H9 (cell line): ENCODE results near the gene MED15. TPM values are rescaled to one million over a fixed set of nuclear protein-coding genes. Genes with fewer than 3 reads are reported as not detected.

ENCODE experiments used
- DNase-seq: peaks from one replicate; pipeline ENCODE4 v3.0.0-alpha.2; 2017
- H2AFZ ChIP-seq: one replicate; pipeline ENCODE4 v1.6.1; 2013; ENCODE audit warnings: mild to moderate bottlenecking, low read length, control low read depth, moderate library complexity
- H2AK5ac ChIP-seq: 2 replicates; pipeline ENCODE4 v1.6.1; 2013; ENCODE audit warnings: low read length, control low read depth, mixed read lengths; ENCODE audit not compliant: insufficient read length
- H2BK120ac ChIP-seq: one replicate; pipeline ENCODE4 v1.6.1; 2013; ENCODE audit warnings: low read depth, mild to moderate bottlenecking, low read length, control low read depth, inconsistent platforms; ENCODE audit not compliant: poor library complexity, severe bottlenecking
- H2BK12ac ChIP-seq: 2 replicates; pipeline ENCODE4 v1.6.1; 2013; ENCODE audit warnings: low read length, control low read depth, mixed read lengths, low read depth; ENCODE audit not compliant: insufficient read length
- H2BK15ac ChIP-seq: 2 replicates; pipeline ENCODE4 v1.6.1; 2013; ENCODE audit warnings: low read depth, low read length, control low read depth
- H2BK20ac ChIP-seq: one replicate; pipeline ENCODE4 v1.6.1; 2013; ENCODE audit warnings: low read depth, mild to moderate bottlenecking, low read length, control low read depth, inconsistent platforms; ENCODE audit not compliant: poor library complexity, severe bottlenecking
- H2BK5ac ChIP-seq: 2 replicates; pipeline ENCODE4 v1.6.1; 2013; ENCODE audit warnings: low read length, control low read depth, mixed read lengths; ENCODE audit not compliant: insufficient read length
- H3K14ac ChIP-seq: 2 replicates; pipeline ENCODE4 v1.6.1; 2013; ENCODE audit warnings: low read length, control low read depth; ENCODE audit not compliant: insufficient read depth
- H3K18ac ChIP-seq: 2 replicates; pipeline ENCODE4 v1.6.1; 2013; ENCODE audit warnings: low read depth, mild to moderate bottlenecking, mixed read lengths, low read length, control low read depth; ENCODE audit not compliant: insufficient read length
- H3K23ac ChIP-seq: 2 replicates; pipeline ENCODE4 v1.6.1; 2013; ENCODE audit warnings: low read length, control low read depth, mixed read lengths, low read depth; ENCODE audit not compliant: insufficient read length
- H3K23me2 ChIP-seq: 2 replicates; pipeline ENCODE4 v1.6.1; 2013; ENCODE audit warnings: low read depth, mild to moderate bottlenecking, mixed read lengths, low read length, control low read depth; ENCODE audit not compliant: insufficient read length, poor library complexity, severe bottlenecking
- H3K27ac ChIP-seq: 2 replicates; pipeline ENCODE4 v1.5.1; 2013; ENCODE audit warnings: low read length, control low read depth, mixed read lengths, low read depth; ENCODE audit not compliant: insufficient read length
- H3K27me3 ChIP-seq: 2 replicates; pipeline ENCODE4 v1.6.1; 2013; ENCODE audit warnings: low read length, control low read depth, inconsistent platforms; ENCODE audit not compliant: insufficient read depth
- H3K4ac ChIP-seq: 2 replicates; pipeline ENCODE4 v1.6.1; 2013; ENCODE audit warnings: low read depth, mild to moderate bottlenecking, control low read depth, inconsistent platforms, low read length, moderate library complexity
- H3K4me1 ChIP-seq: 2 replicates; pipeline ENCODE4 v1.6.1; 2013; ENCODE audit warnings: low read length, control low read depth, inconsistent platforms; ENCODE audit not compliant: insufficient read depth
- H3K4me2 ChIP-seq: 2 replicates; pipeline ENCODE4 v1.6.1; 2013; ENCODE audit warnings: low read length, control low read depth, mixed read lengths; ENCODE audit not compliant: insufficient read length, insufficient read depth
- H3K56ac ChIP-seq: 2 replicates; pipeline ENCODE4 v1.6.1; 2013; ENCODE audit warnings: low read depth, mild to moderate bottlenecking, mixed read lengths, low read length, control low read depth; ENCODE audit not compliant: insufficient read length
- H3K79me1 ChIP-seq: 2 replicates; pipeline ENCODE4 v1.6.1; 2013; ENCODE audit warnings: low read depth, mild to moderate bottlenecking, moderate library complexity, low read length, control low read depth, inconsistent platforms; ENCODE audit not compliant: insufficient read depth, poor library complexity, severe bottlenecking
- H3K79me2 ChIP-seq: 2 replicates; pipeline ENCODE4 v1.6.1; 2013; ENCODE audit warnings: low read length, control low read depth, inconsistent platforms; ENCODE audit not compliant: insufficient read depth
- H3K9ac ChIP-seq: 2 replicates; pipeline ENCODE4 v1.6.1; 2013; ENCODE audit warnings: low read length, control low read depth, mixed read lengths; ENCODE audit not compliant: insufficient read length; ENCODE audit errors: extremely low read depth
- H3K9me3 ChIP-seq: one replicate; pipeline ENCODE4 v1.6.1; 2013; ENCODE audit warnings: low read depth, low read length, inconsistent platforms; ENCODE audit not compliant: control insufficient read depth
- H3T11ph ChIP-seq: one replicate; pipeline ENCODE4 v1.6.1; 2013; ENCODE audit warnings: mild to moderate bottlenecking, low read length, control low read depth, inconsistent platforms
- H4K20me1 ChIP-seq: one replicate; pipeline ENCODE4 v1.6.1; 2013; ENCODE audit not compliant: control insufficient read depth, insufficient read length, insufficient read depth
- H4K5ac ChIP-seq: 2 replicates; pipeline ENCODE4 v1.6.1; 2013; ENCODE audit warnings: low read depth, mild to moderate bottlenecking, mixed read lengths, low read length, control low read depth; ENCODE audit not compliant: insufficient read length
- H4K8ac ChIP-seq: replicated peaks from 2 replicates; pipeline ENCODE4 v1.6.1; 2013; ENCODE audit warnings: low read length, control low read depth, mixed read lengths, low read depth; ENCODE audit not compliant: insufficient read length
- H4K91ac ChIP-seq: 2 replicates; pipeline ENCODE4 v1.6.1; 2013; ENCODE audit warnings: low read depth, mild to moderate bottlenecking, moderate library complexity, mixed read lengths, low read length, control low read depth; ENCODE audit not compliant: insufficient read length
- H3K27ac Mint-ChIP-seq, 3 experiments: 2 replicates in 2 of 3; 3 replicates in 1 of 3; pipeline ENCODE4 v1.8.0; 2020 to 2021; ENCODE audit warnings: mixed read lengths in 3 of 3, mild to moderate bottlenecking in 1 of 3, moderate library complexity in 1 of 3
- H3K27me3 Mint-ChIP-seq: 2 replicates; pipeline ENCODE4 v1.8.0; 2021; ENCODE audit warnings: low read depth, mild to moderate bottlenecking, moderate library complexity, mixed read lengths
- H3K36me3 Mint-ChIP-seq, 3 experiments: 2 replicates in 2 of 3; 3 replicates in 1 of 3; pipeline ENCODE4 v1.8.0; 2020 to 2021; ENCODE audit warnings: low read depth in 3 of 3, mixed read lengths in 3 of 3; ENCODE audit not compliant: insufficient read depth in 1 of 3
- H3K4me1 Mint-ChIP-seq, 2 experiments: 2 replicates each; pipeline ENCODE4 v1.8.0; 2020; ENCODE audit warnings: mixed read lengths in 2 of 2
- H3K4me3 Mint-ChIP-seq, 2 experiments: 2 replicates in 1 of 2; 3 replicates in 1 of 2; pipeline ENCODE4 v1.8.0; 2020 to 2021; ENCODE audit warnings: mild to moderate bottlenecking in 2 of 2, mixed read lengths in 2 of 2, moderate library complexity in 1 of 2
- H3K9me3 Mint-ChIP-seq, 2 experiments: 2 replicates in 1 of 2; 3 replicates in 1 of 2; pipeline ENCODE4 v1.8.0; 2020; ENCODE audit warnings: mild to moderate bottlenecking in 2 of 2, mixed read lengths in 2 of 2, moderate library complexity in 1 of 2
- CTCF ChIP-seq: fragments of 200-600 bp; sonication (generic); conservative IDR thresholded peaks from 3 replicates; pipeline ENCODE4 v1.8.0; 2021; ENCODE audit warnings: antibody characterized with exemption, mild to moderate bottlenecking
- WGBS: extraction: QIAGEN DNeasy Blood & Tissue Kit; methylation state at CpG from one replicate; pipeline ENCODE4 v1.1.7; 2013; ENCODE audit warnings: missing lambda C conversion rate, low lambda C conversion rate, mixed read lengths; ENCODE audit not compliant: insufficient read length; ENCODE audit errors: extremely low coverage; 5-methylcytosine and 5-hydroxymethylcytosine counted together
- total RNA-seq: library from RNA; stranded (reverse); gene quantifications from 2 replicates; pipeline ENCODE4 v1.2.1, GENCODE V29; 2021

Gene MED15
- total RNA-seq, 1 experiment from 2014 or later: 47.4 TPM

DNA sequence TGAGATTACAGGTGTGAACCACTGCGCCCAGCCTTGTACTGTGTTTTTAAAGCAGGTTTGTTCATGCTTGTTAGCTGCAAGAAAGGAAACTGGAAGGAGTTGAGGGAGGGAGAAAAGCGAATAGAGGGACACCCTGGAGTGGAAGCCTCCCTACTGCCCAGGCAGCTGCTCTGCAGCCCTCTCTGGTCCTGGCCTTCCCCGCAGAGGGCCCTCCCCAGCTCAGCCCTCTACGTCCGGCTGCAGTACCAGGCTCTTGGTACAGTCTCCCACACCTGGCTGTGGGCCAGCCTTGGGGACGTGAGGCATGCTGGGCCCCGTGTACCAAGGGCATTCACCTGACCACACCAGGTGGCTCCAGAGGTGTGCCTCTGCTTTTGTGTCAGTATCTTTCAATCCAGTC lies 70.8 kb downstream of the MED15 start:
- Mint-ChIP-seq H3K4me1 (peaks cover 6 to 19% of the 10 kb centered on the region in 2 experiments), H3K9me3 (no peaks in the 10 kb centered on the region), H3K4me3 (no peak overlapping the region), H3K27ac (no peak overlapping the region), H3K27me3 (no peaks in the 10 kb centered on the region), H3K36me3 (peaks cover 16 to 45% (median 28%) of the 10 kb centered on the region in 3 experiments; a peak in 6 of 7 replicates)
- H4K91ac ChIP-seq: no peak overlapping the region
- H3K18ac ChIP-seq: no peak overlapping the region
- no peak for DNase-seq
- H3K79me1 ChIP-seq: no peaks in the 10 kb centered on the region
- no peaks in the 10 kb centered on the region for H3K27me3 ChIP-seq
- H3K27ac ChIP-seq: no peak overlapping the region
- peaks cover 2% of the 10 kb centered on the region for H4K20me1 ChIP-seq
- H3K9me3 ChIP-seq: no peaks in the 10 kb centered on the region
- H3K14ac ChIP-seq: no peak overlapping the region
- H3K56ac ChIP-seq: no peak overlapping the region
- H2BK12ac ChIP-seq: no peak overlapping the region
- H2AFZ ChIP-seq: no peak overlapping the region
- no peak overlapping the region for H2BK20ac ChIP-seq
- no peak overlapping the region for H2BK5ac ChIP-seq
- H4K5ac ChIP-seq: no peak overlapping the region
- no peak overlapping the region for H2BK120ac ChIP-seq
- no peak for TF ChIP-seq CTCF
- no peak overlapping the region for H3T11ph ChIP-seq
- H3K23me2 ChIP-seq: no peaks in the 10 kb centered on the region
- H3K4me2 ChIP-seq: no peak overlapping the region
- no peaks in the 10 kb centered on the region for H3K4me1 ChIP-seq
- no peak overlapping the region for H2BK15ac ChIP-seq
- no CpG with 5 or more reads among the region's 7 CpGs for WGBS
- no peaks in the 10 kb centered on the region for H3K79me2 ChIP-seq
- no peak overlapping the region for H3K23ac ChIP-seq
- H4K8ac ChIP-seq: no peak overlapping the region
- no peak overlapping the region for H3K4ac ChIP-seq
- H2AK5ac ChIP-seq: no peak overlapping the region
- H3K9ac ChIP-seq: no peak overlapping the region
